Loucy (cell line): ENCODE data around the gene BMF.

Source experiments
- EZH2phosphoT487 ChIP-seq: fragments of 200-600 bp; IDR thresholded peaks from 2 replicates; pipeline ENCODE4 v1.6.1; 2018; ENCODE audit warnings: antibody characterized with exemption, mild to moderate bottlenecking, moderate library complexity, borderline replicate concordance
- TF ChIP-seq, protein P1 (sequence below): fragments of 200-600 bp; sonication (generic); conservative IDR thresholded peaks from 2 replicates; pipeline ENCODE4 v1.5.1; 2014; ENCODE audit warnings: mild to moderate bottlenecking, antibody characterized with exemption, low read length

- TF ChIP-seq, protein P1, sequence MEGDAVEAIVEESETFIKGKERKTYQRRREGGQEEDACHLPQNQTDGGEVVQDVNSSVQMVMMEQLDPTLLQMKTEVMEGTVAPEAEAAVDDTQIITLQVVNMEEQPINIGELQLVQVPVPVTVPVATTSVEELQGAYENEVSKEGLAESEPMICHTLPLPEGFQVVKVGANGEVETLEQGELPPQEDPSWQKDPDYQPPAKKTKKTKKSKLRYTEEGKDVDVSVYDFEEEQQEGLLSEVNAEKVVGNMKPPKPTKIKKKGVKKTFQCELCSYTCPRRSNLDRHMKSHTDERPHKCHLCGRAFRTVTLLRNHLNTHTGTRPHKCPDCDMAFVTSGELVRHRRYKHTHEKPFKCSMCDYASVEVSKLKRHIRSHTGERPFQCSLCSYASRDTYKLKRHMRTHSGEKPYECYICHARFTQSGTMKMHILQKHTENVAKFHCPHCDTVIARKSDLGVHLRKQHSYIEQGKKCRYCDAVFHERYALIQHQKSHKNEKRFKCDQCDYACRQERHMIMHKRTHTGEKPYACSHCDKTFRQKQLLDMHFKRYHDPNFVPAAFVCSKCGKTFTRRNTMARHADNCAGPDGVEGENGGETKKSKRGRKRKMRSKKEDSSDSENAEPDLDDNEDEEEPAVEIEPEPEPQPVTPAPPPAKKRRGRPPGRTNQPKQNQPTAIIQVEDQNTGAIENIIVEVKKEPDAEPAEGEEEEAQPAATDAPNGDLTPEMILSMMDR, result no peak
- TF ChIP-seq EZH2phosphoT487, result no peak
Measured at GRCh38 chr15:40125950-40126349, 17.3 kb upstream of the BMF start.
